ENCODE results near the gene ERCC2. TPM values are rescaled to one million over a fixed set of nuclear protein-coding genes. Genes with fewer than 3 reads are reported as not detected.

The ERCC2 gene
- total and polyA plus RNA-seq, 5 donors from 2014 or later: 4.4 to 15.5 (median 6.8) TPM

DNA sequence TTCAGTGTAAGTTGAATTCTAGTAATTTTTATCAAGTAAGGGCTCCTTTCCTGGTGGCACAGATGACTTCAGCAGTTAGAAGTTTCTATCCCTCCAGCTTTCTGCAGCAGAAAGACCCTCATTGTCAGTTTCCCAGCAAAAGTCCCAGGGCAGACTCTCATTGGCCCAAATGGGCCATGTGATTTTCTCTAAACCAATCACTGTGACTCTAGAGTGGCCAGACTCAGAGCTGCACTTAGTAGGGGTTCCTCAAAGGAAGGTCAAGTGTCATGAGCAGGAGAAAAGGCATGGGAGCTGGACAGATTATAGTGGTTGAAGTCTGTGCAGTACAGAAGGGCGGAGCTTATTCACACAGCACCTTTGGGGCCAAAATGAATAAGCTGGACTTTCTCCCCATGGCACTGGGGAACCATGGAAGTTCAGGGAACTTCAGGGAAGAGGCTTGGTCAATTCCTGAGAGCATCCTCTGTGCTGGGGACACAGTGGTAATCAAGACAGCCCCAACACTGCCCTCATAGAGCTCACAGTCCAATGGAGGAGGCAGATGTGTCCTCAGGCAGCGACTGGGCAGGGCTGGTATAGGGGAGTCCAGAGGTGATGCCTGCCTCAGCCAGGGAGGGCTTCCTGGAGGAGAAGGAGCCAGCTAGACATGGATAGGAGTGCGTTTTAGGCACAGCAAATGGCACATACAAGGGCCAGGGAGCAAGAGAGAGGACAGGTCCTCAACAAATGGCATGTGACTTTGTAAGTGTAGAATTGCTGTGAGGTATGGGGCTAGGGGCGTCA is 66.0 kb downstream of the ERCC2 start:
- Mint-ChIP-seq H3K4me1 (peaks cover 0 to 10% (median 0%) of the 10 kb centered on the region in 4 donors), H3K27me3 (no peaks in the 10 kb centered on the region), H3K4me3 (no peak overlapping the region), H3K9me3 (peaks cover 0 to 3% (median 0%) of the 10 kb centered on the region in 7 donors), H3K27ac (no peak overlapping the region), H3K36me3 (peaks cover 15% of the 10 kb centered on the region)
- ATAC-seq (ENCODE audit: low read depth in 2 of 2) (no peak), DNase-seq (no peak)
- Histone ChIP-seq H3K4me1 (ENCODE audit: control insufficient read depth, insufficient read depth, low read length, poor library complexity, severe bottlenecking) (no peaks in the 10 kb centered on the region), H3K9me3 (ENCODE audit: control insufficient read depth in 2 of 2, low read length in 2 of 2) (no peaks in the 10 kb centered on the region), H3K4me3 (ENCODE audit: low read depth, low read length) (no peak overlapping the region), H3K27me3 (ENCODE audit: control insufficient read depth, insufficient read depth, low read length) (no peaks in the 10 kb centered on the region), H3K36me3 (ENCODE audit: control insufficient read depth, insufficient read depth, low read length) (peaks cover 3% of the 10 kb centered on the region), H3K27ac (ENCODE audit: insufficient read depth, low read length, poor library complexity, severe bottlenecking) (no peak overlapping the region)

DNA sequence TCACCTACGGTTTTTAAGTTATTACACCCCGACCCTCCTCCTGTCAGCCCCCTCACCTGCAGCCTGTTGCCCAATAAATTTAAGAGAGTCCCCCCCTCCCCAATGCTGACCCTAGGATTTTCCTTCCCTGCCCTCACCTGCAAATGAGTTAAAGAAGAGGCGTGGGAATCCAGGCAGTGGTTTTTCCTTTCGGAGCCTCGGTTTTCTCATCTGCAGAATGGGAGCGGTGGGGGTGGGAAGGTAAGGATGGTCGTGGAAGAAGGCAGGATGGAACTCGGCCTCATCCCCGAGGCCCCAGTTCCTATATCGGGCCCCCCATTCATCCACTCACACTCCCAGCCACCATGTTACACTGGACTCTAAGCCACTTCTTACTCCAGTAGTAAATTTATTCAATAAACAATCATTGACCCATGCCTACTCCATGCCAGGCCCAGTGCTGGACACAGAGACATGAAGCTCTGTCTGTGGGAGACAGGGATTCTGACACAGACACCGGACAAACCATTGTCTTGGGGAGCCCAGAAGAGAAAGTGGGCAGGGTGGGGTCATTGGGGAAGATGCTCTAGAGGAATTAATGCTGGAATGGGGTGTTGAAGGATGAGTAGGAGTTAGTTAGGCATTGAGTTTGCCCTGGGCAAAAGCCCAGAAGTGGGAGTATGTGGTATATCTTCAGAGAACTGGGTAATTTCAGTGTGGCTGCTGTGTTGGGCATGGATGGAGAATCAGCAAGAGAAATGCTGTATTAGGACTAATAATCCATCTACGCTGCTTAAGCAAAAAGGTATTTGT is 66.9 kb downstream of the ERCC2 start:
- peaks cover 6% of the 10 kb centered on the region for H3K36me3 ChIP-seq (ENCODE audit: control insufficient read depth, insufficient read depth, low read length)
- no peak for ATAC-seq (ENCODE audit: low read depth in 2 of 2)
- no peaks in the 10 kb centered on the region for H3K9me3 ChIP-seq (ENCODE audit: control insufficient read depth in 2 of 2, low read length in 2 of 2)
- peaks cover 0 to 4% (median 0%) of the 10 kb centered on the region in 7 donors for H3K9me3 Mint-ChIP-seq
- no peaks in the 10 kb centered on the region for H3K4me1 ChIP-seq (ENCODE audit: control insufficient read depth, insufficient read depth, low read length, poor library complexity, severe bottlenecking)
- no peak overlapping the region for H3K4me3 ChIP-seq (ENCODE audit: low read depth, low read length)
- peaks cover 20% of the 10 kb centered on the region for H3K36me3 Mint-ChIP-seq
- H3K4me3 Mint-ChIP-seq: no peak overlapping the region
- H3K27me3 Mint-ChIP-seq: no peaks in the 10 kb centered on the region
- DNase-seq: no peak
- H3K27me3 ChIP-seq (ENCODE audit: control insufficient read depth, insufficient read depth, low read length): no peaks in the 10 kb centered on the region
- H3K27ac ChIP-seq (ENCODE audit: insufficient read depth, low read length, poor library complexity, severe bottlenecking): no peak overlapping the region
- no peak overlapping the region for H3K27ac Mint-ChIP-seq
- peaks cover 0 to 10% (median 0%) of the 10 kb centered on the region in 4 donors for H3K4me1 Mint-ChIP-seq

DNA sequence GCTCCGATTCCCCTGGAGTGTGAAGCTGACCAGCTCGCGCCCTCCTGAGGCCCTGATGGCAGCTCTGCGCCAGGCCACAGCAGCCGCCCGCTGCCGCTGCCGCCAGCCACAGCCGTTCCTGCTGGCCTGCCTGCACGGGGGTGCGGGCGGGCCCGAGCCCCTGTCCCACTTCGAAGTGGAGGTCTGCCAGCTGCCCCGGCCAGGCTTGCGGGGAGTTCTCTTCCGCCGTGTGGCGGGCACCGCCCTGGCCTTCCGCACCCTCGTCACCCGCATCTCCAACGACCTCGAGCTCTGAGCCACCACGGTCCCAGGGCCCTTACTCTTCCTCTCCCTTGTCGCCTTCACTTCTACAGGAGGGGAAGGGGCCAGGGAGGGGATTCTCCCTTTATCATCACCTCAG is 68.0 kb downstream of the ERCC2 start:
- H3K4me1 ChIP-seq (ENCODE audit: control insufficient read depth, insufficient read depth, low read length, poor library complexity, severe bottlenecking): no peaks in the 10 kb centered on the region
- H3K36me3 Mint-ChIP-seq: peaks cover 25% of the 10 kb centered on the region
- H3K27me3 ChIP-seq (ENCODE audit: control insufficient read depth, insufficient read depth, low read length): no peaks in the 10 kb centered on the region
- H3K27ac ChIP-seq (ENCODE audit: insufficient read depth, low read length, poor library complexity, severe bottlenecking): no peak overlapping the region
- no peak overlapping the region for H3K27ac Mint-ChIP-seq
- no peaks in the 10 kb centered on the region for H3K9me3 ChIP-seq (ENCODE audit: control insufficient read depth in 2 of 2, low read length in 2 of 2)
- H3K4me3 ChIP-seq (ENCODE audit: low read depth, low read length): no peak overlapping the region
- H3K4me1 Mint-ChIP-seq: peaks cover 0 to 10% (median 0%) of the 10 kb centered on the region in 4 donors
- H3K4me3 Mint-ChIP-seq: no peak overlapping the region
- no peak for ATAC-seq (ENCODE audit: low read depth in 2 of 2)
- DNase-seq: no peak
- H3K9me3 Mint-ChIP-seq: peaks cover 0 to 5% (median 0%) of the 10 kb centered on the region in 7 donors
- H3K36me3 ChIP-seq (ENCODE audit: control insufficient read depth, insufficient read depth, low read length): peaks cover 8% of the 10 kb centered on the region
- H3K27me3 Mint-ChIP-seq: no peaks in the 10 kb centered on the region

Other genes starting within 250 kb of the ERCC2 start
- 0.72 TPM for gene NKPD1, start 209.6 kb downstream of the ERCC2 start, total RNA-seq
- under 1 TPM; 0.05 to 0.28 (median 0.15) TPM for gene NKPD1, start 209.6 kb downstream of the ERCC2 start, polyA plus RNA-seq
- 54.7 TPM for gene TRAPPC6A, start 192.3 kb downstream of the ERCC2 start, total RNA-seq
- gene TRAPPC6A, start 192.3 kb downstream of the ERCC2 start, polyA plus RNA-seq: 100 to 1,000 TPM; 161 to 182 (median 171) TPM
- 22.9 TPM for gene BLOC1S3, start 191.8 kb downstream of the ERCC2 start, total RNA-seq
- gene BLOC1S3, start 191.8 kb downstream of the ERCC2 start, polyA plus RNA-seq: 10 to 100 TPM; 12.8 to 21.0 (median 17.4) TPM
- gene EXOC3L2, start 125.2 kb downstream of the ERCC2 start, total RNA-seq: not detected
- not detected for gene EXOC3L2, start 125.2 kb downstream of the ERCC2 start, polyA plus RNA-seq
- gene MARK4, start 119.3 kb downstream of the ERCC2 start, total RNA-seq: 61.0 TPM
- gene MARK4, start 119.3 kb downstream of the ERCC2 start, polyA plus RNA-seq: 1 to 10 TPM in 2 of 4 donors, under 1 TPM in 2; 0.38 to 1.6 (median 0.85) TPM
- not detected for gene CKM, start 47.7 kb downstream of the ERCC2 start, total RNA-seq
- gene CKM, start 47.7 kb downstream of the ERCC2 start, polyA plus RNA-seq: not detected
- gene KLC3, start 29.8 kb downstream of the ERCC2 start, total RNA-seq: 0.54 TPM
- not detected for gene KLC3, start 29.8 kb downstream of the ERCC2 start, polyA plus RNA-seq
- 7.4 TPM for gene PPP1R13L, start 34.5 kb upstream of the ERCC2 start, total RNA-seq
- gene PPP1R13L, start 34.5 kb upstream of the ERCC2 start, polyA plus RNA-seq: under 1 TPM; 0.17 to 0.94 (median 0.57) TPM
- 2.1 TPM for gene POLR1G, start 36.1 kb upstream of the ERCC2 start, total RNA-seq
- gene POLR1G, start 36.1 kb upstream of the ERCC2 start, polyA plus RNA-seq: 1 to 10 TPM; 1.6 to 3.6 (median 2.4) TPM
- 30.5 TPM for gene ERCC1, start 53.3 kb upstream of the ERCC2 start, total RNA-seq
- 10 to 100 TPM; 25.9 to 28.7 (median 26.3) TPM for gene ERCC1, start 53.3 kb upstream of the ERCC2 start, polyA plus RNA-seq
- gene FOSB, start 97.4 kb upstream of the ERCC2 start, total RNA-seq: 731 TPM
- gene FOSB, start 97.4 kb upstream of the ERCC2 start, polyA plus RNA-seq: 10 to 100 TPM in 2 of 4 donors, 1 to 10 TPM in 2; 5.2 to 12.7 (median 9.6) TPM
- 1.5 TPM for gene RTN2, start 126.5 kb upstream of the ERCC2 start, total RNA-seq
- under 1 TPM; 0.09 to 0.88 (median 0.28) TPM for gene RTN2, start 126.5 kb upstream of the ERCC2 start, polyA plus RNA-seq
- 2.3 TPM for gene PPM1N, start 127.9 kb upstream of the ERCC2 start, total RNA-seq
- 1 to 10 TPM; 2.5 to 6.7 (median 3.7) TPM for gene PPM1N, start 127.9 kb upstream of the ERCC2 start, polyA plus RNA-seq
- gene VASP, start 136.9 kb upstream of the ERCC2 start, total RNA-seq: 115 TPM
- gene VASP, start 136.9 kb upstream of the ERCC2 start, polyA plus RNA-seq: 10 to 100 TPM; 40.3 to 53.2 (median 50.4) TPM
- gene OPA3, start 214.2 kb upstream of the ERCC2 start, total RNA-seq: 7.3 TPM
- gene OPA3, start 214.2 kb upstream of the ERCC2 start, polyA plus RNA-seq: 1 to 10 TPM; 4.7 to 8.2 (median 5.9) TPM
- not detected for gene GPR4, start 231.6 kb upstream of the ERCC2 start, total RNA-seq
- gene GPR4, start 231.6 kb upstream of the ERCC2 start, polyA plus RNA-seq: not detected